Glutamatergic neuron (in vitro differentiated cells): ENCODE results near the gene RAD51B. TPM values are rescaled to one million over a fixed set of nuclear protein-coding genes. Genes with fewer than 3 reads are reported as not detected.

Experiments used
- DNase-seq: peaks from one replicate; pipeline ENCODE4 v3.0.0; 2022
- H3K27ac Mint-ChIP-seq: one replicate; pipeline ENCODE4 v1.8.0; 2020; ENCODE audit warnings: mild to moderate bottlenecking, mixed read lengths, inconsistent platforms; ENCODE audit not compliant: unreplicated experiment
- H3K27me3 Mint-ChIP-seq: one replicate; pipeline ENCODE4 v1.8.0; 2020; ENCODE audit warnings: mild to moderate bottlenecking, moderate library complexity, mixed read lengths, inconsistent platforms; ENCODE audit not compliant: unreplicated experiment
- H3K36me3 Mint-ChIP-seq: one replicate; pipeline ENCODE4 v1.8.0; 2020; ENCODE audit warnings: mild to moderate bottlenecking, mixed read lengths, inconsistent platforms; ENCODE audit not compliant: unreplicated experiment
- H3K4me1 Mint-ChIP-seq: one replicate; pipeline ENCODE4 v1.8.0; 2020; ENCODE audit warnings: mild to moderate bottlenecking, low read depth, mixed read lengths, inconsistent platforms; ENCODE audit not compliant: unreplicated experiment
- H3K4me3 Mint-ChIP-seq: one replicate; pipeline ENCODE4 v1.8.0; 2020; ENCODE audit warnings: mild to moderate bottlenecking, mixed read lengths, inconsistent platforms; ENCODE audit not compliant: unreplicated experiment
- H3K9me3 Mint-ChIP-seq: one replicate; pipeline ENCODE4 v1.8.0; 2020; ENCODE audit warnings: mild to moderate bottlenecking, moderate library complexity, mixed read lengths, inconsistent platforms; ENCODE audit not compliant: unreplicated experiment
- total RNA-seq: library from RNA; stranded (reverse); fragmentation: NEBNext Ultra II Directional; extraction: Animal tissue kit (Norgen Biotek cat#: 25700); gene quantifications from one replicate; pipeline ENCODE4 v1.2.1, GENCODE V29; 2021; ENCODE audit not compliant: unreplicated experiment
- TF ChIP-seq, protein P1 (sequence below): fragments of 200-600 bp; sonication (generic); IDR thresholded peaks from one replicate; pipeline ENCODE4 v1.5.0; 2021; ENCODE audit not compliant: partially characterized antibody, unreplicated experiment

Gene RAD51B
- total RNA-seq, 1 donor from 2014 or later: 9.7 TPM

GRCh38 chr14:68655021-68655831, 835.6 kb downstream of the RAD51B start:
- no peak overlapping the region for H3K27ac Mint-ChIP-seq
- TF ChIP-seq, protein P1, sequence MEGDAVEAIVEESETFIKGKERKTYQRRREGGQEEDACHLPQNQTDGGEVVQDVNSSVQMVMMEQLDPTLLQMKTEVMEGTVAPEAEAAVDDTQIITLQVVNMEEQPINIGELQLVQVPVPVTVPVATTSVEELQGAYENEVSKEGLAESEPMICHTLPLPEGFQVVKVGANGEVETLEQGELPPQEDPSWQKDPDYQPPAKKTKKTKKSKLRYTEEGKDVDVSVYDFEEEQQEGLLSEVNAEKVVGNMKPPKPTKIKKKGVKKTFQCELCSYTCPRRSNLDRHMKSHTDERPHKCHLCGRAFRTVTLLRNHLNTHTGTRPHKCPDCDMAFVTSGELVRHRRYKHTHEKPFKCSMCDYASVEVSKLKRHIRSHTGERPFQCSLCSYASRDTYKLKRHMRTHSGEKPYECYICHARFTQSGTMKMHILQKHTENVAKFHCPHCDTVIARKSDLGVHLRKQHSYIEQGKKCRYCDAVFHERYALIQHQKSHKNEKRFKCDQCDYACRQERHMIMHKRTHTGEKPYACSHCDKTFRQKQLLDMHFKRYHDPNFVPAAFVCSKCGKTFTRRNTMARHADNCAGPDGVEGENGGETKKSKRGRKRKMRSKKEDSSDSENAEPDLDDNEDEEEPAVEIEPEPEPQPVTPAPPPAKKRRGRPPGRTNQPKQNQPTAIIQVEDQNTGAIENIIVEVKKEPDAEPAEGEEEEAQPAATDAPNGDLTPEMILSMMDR: no peak
- H3K27me3 Mint-ChIP-seq: peaks cover 2% of the 10 kb centered on the region
- no peak for DNase-seq
- no peaks in the 10 kb centered on the region for H3K9me3 Mint-ChIP-seq
- H3K4me3 Mint-ChIP-seq: no peak overlapping the region
- peaks cover 6% of the 10 kb centered on the region for H3K36me3 Mint-ChIP-seq
- H3K4me1 Mint-ChIP-seq: peaks cover 12% of the 10 kb centered on the region

DNA sequence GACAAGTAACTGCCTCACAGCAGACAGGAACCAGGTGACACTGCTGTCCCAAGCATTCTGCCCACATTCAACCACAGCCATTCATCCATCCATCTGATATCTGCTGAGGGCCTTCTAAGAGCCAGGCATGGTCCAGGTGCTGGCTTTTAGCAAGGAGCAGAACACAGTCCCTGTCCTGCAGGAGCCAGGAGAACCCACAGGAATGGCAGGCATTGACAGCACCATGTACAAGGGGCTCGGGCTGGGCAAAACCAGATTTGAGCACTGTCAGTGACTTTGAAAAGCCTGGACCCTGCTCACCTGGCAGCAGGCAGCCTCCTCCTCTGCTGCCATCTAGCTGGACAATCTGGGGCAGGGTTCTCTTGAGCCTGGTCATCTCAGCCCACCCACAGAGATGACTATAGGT, 836.3 kb downstream of the RAD51B start:
- no peak overlapping the region for H3K27ac Mint-ChIP-seq
- no peak overlapping the region for H3K4me3 Mint-ChIP-seq
- H3K9me3 Mint-ChIP-seq: no peaks in the 10 kb centered on the region
- TF ChIP-seq, protein P1: no peak
- DNase-seq: no peak
- peaks cover 12% of the 10 kb centered on the region for H3K4me1 Mint-ChIP-seq
- peaks cover 6% of the 10 kb centered on the region for H3K36me3 Mint-ChIP-seq
- peaks cover 2% of the 10 kb centered on the region for H3K27me3 Mint-ChIP-seq

GRCh38 chr14:68656452-68656851, 836.9 kb downstream of the RAD51B start:
- no peak overlapping the region for H3K4me3 Mint-ChIP-seq
- peaks cover 6% of the 10 kb centered on the region for H3K36me3 Mint-ChIP-seq
- DNase-seq: no peak
- peaks cover 2% of the 10 kb centered on the region for H3K27me3 Mint-ChIP-seq
- H3K9me3 Mint-ChIP-seq: no peaks in the 10 kb centered on the region
- TF ChIP-seq, protein P1: no peak
- no peak overlapping the region for H3K27ac Mint-ChIP-seq
- H3K4me1 Mint-ChIP-seq: peaks cover 14% of the 10 kb centered on the region

DNA sequence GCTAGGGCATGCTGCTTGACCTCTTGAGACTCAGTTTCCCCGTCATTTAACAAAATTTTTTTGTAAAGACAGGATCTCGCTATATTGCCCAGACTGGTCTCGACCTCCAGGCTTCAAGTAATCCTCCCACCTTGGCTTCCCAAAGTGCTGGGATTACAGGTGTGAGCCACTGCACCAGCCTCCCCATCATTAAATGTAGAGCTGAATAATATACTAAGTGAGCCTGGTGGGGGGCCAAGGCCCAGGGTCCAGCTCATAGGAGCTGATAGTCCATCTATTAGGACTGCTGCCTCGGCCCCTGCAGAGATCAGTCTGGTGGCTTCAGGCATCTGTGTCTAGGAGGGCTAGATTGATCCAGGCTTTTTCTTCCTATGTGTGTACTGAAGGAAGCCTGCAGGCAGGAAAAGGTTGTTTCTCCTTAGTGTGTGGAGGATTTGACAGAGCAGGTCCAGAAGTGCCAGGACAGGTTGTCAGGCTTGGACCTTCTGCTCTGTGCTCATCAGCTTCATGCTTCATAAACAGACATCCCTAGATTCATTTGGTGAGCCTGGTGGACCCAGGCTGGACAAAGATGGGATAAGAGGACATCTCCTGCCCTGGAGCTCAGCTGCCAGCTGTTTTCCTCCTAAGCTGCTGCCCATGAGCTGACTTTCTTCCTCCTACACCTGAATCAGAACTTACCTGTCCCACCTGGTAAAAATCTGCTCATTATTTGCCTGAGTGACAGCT, 837.9 kb downstream of the RAD51B start:
- Mint-ChIP-seq H3K4me1 (peaks cover 23% of the 10 kb centered on the region), H3K36me3 (peaks cover 6% of the 10 kb centered on the region), H3K9me3 (peaks cover 2% of the 10 kb centered on the region), H3K27ac (no peak overlapping the region), H3K27me3 (peaks cover 2% of the 10 kb centered on the region), H3K4me3 (no peak overlapping the region)
- TF ChIP-seq, protein P1: no peak
- DNase-seq: no peak
